GM20000 (cell line): Measurements from ENCODE around the gene CABLES1.

Experiments
- DNase-seq: peaks from one replicate; pipeline ENCODE4 v3.0.0; 2012; ENCODE audit warnings: low spot score
- CTCF ChIP-seq: IDR thresholded peaks from 2 replicates; pipeline ENCODE4 v1.5.1; 2012; ENCODE audit warnings: mild to moderate bottlenecking, control low read depth; ENCODE audit errors: extremely low read depth, missing control alignments

CABLES1 gene

DNA sequence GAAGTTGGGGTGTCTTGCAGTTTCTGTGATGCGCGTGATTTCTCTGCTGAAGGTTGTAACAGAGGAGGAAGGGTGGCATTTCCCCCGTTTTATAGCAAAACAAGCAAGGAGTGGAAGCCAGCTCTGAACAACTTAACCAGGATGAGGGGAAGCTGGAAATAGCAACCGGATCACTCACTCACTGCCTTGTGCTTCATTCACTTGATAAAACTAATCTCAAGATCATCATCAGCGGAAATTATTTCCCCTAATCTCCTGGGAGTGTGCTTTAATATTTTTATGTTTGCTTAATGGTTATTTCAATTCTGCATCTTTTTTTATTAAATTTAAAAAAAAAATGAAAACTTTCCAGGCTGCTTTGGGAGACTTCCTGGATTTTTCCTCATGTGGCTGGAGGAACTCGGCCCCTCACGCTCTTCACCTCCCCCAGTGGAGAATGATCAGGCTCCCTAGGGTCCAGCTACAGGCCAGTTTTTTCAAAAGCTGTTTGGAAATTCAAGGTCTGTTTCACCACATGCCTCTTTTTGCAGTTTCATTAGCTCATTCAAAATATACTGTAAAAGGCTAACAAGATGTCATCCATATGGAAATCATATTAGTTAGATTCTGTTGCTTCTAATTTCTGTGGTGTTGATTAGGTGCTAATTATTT is 31.7 kb downstream of the CABLES1 start:
- no peak for DNase-seq
- TF ChIP-seq CTCF, result no peak

- no peak for DNase-seq
- TF ChIP-seq CTCF, result no peak
Measured at GRCh38 chr18:23169673-23170044, 34.4 kb downstream of the CABLES1 start.

DNA sequence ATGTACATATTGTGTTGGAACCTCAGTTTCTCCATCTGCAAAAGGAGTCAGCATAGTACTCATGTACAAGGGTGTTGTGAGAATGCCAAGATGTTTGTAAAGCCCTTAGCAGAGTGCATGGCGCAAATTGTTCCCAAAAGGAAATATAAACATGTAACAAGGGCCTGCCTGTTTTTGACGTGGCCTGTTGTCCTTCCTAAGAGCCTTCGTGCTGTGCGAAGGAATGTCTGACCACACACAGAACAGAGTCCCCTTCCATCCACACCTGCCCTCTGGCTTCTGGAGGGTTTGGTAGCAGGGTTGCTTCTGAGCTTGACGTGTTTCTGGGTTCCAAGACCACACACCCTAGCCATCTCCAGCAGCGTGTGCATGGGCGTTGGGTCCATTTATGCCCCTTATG is 34.9 kb downstream of the CABLES1 start:
- no peak for TF ChIP-seq CTCF
- no peak for DNase-seq

- no peak for DNase-seq
- TF ChIP-seq CTCF, result no peak
Measured at GRCh38 chr18:23171581-23172156, 36.4 kb downstream of the CABLES1 start.

- no peak for DNase-seq
- TF ChIP-seq CTCF, result no peak
Measured at GRCh38 chr18:23172591-23173380, 37.5 kb downstream of the CABLES1 start.

DNA sequence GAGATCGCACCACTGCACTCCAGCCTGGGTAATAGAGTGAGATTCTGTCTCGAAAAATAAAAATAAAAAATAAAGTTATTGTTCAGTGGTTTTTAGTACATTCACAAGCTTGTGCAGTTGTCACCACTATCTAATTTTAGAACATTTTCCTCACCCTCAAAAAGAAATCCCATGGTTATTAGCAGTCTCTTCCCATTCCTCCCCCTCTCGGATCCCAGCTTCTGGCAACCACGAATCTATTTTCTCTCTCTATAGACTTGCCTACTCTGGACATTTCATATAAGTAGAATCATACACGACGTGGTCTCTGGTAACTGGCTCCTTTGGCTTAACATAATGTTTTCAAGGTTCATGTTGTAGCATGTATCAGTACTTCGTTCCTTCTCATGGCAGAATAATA is 38.6 kb downstream of the CABLES1 start:
- DNase-seq, result no peak
- TF ChIP-seq CTCF, result no peak
